ENCODE measurements around the gene USP54. TPM values are rescaled to one million over a fixed set of nuclear protein-coding genes. Genes with fewer than 3 reads are reported as not detected.

Gene USP54
- total RNA-seq, 1 experiment from 2014 or later, result 35.9 TPM

GRCh38 chr10:73494877-73495225 is 96.3 kb downstream of the USP54 start:
- Histone ChIP-seq H3K9me3 (ENCODE audit: low read depth, low read length, poor library complexity, severe bottlenecking) (no peaks in the 10 kb centered on the region), H3K4me1 (ENCODE audit: insufficient read depth, low read length, poor library complexity, severe bottlenecking) (peaks cover 16% of the 10 kb centered on the region), H3K27me3 (replicated peaks; ENCODE audit: insufficient read depth, low read depth, low read length, poor library complexity) (no peaks in the 10 kb centered on the region), H3K36me3 (ENCODE audit: insufficient read depth, low read length, poor library complexity, severe bottlenecking) (no peaks in the 10 kb centered on the region), H3K27ac (ENCODE audit: low read depth, low read length, poor library complexity, severe bottlenecking) (peak overlapping the region; percentile 90), H3K4me3 (ENCODE audit: low read depth, low read length, poor library complexity, severe bottlenecking) (peak overlapping the region; percentile 96)
- no peak for DNase-seq (ENCODE audit: low spot score)
- ChIA-PET POLR2A (ENCODE audit: low non-redundant PET) (interaction anchor here (0.7 kb wide), 1 partner anchor 9 kb away, joined by 9 read pairs; no protein-coding TSS in a partner anchor), CTCF (no interaction called here)
- no peak for TF ChIP-seq CTCF (conservative IDR thresholded peaks at IDR 0.05; ENCODE audit: low read depth, low read length)
- no peak for TF ChIP-seq EZH2 (IDR thresholded peaks at IDR 0.05; ENCODE audit: borderline replicate concordance, low read depth, low read length, poor library complexity, severe bottlenecking)
- BruUV-seq (replicated peaks), result TSS peak; percentile 68
- intact Hi-C loops (cut with micrococcal nuclease; ENCODE audit: unreplicated experiment), result no loop called here

GRCh38 chr10:73494213-73494612 is 96.9 kb downstream of the USP54 start:
- ChIA-PET POLR2A (ENCODE audit: low non-redundant PET) (interaction anchor here (0.7 kb wide), 2 partner anchors 8 to 153 kb away, joined by 3 to 9 read pairs; no protein-coding TSS in a partner anchor), CTCF (no interaction called here)
- TF ChIP-seq CTCF (conservative IDR thresholded peaks at IDR 0.05; ENCODE audit: low read depth, low read length), result no peak
- no peak for TF ChIP-seq EZH2 (IDR thresholded peaks at IDR 0.05; ENCODE audit: borderline replicate concordance, low read depth, low read length, poor library complexity, severe bottlenecking)
- H3K36me3 ChIP-seq (ENCODE audit: insufficient read depth, low read length, poor library complexity, severe bottlenecking), result no peaks in the 10 kb centered on the region
- DNase-seq (ENCODE audit: low spot score), result no peak
- peaks cover 16% of the 10 kb centered on the region for H3K4me1 ChIP-seq (ENCODE audit: insufficient read depth, low read length, poor library complexity, severe bottlenecking)
- peak overlapping the region; percentile 96 for H3K4me3 ChIP-seq (ENCODE audit: low read depth, low read length, poor library complexity, severe bottlenecking)
- H3K27me3 ChIP-seq (replicated peaks; ENCODE audit: insufficient read depth, low read depth, low read length, poor library complexity), result no peaks in the 10 kb centered on the region
- BruUV-seq (replicated peaks), result no TSS peak
- no peaks in the 10 kb centered on the region for H3K9me3 ChIP-seq (ENCODE audit: low read depth, low read length, poor library complexity, severe bottlenecking)
- intact Hi-C loops (cut with micrococcal nuclease; ENCODE audit: unreplicated experiment), result no loop called here
- no peak overlapping the region for H3K27ac ChIP-seq (ENCODE audit: low read depth, low read length, poor library complexity, severe bottlenecking)

- H3K4me3 ChIP-seq (ENCODE audit: low read depth, low read length, poor library complexity, severe bottlenecking), result peak overlapping the region; percentile 96
- no peak for TF ChIP-seq EZH2 (IDR thresholded peaks at IDR 0.05; ENCODE audit: borderline replicate concordance, low read depth, low read length, poor library complexity, severe bottlenecking)
- TF ChIP-seq CTCF (conservative IDR thresholded peaks at IDR 0.05; ENCODE audit: low read depth, low read length), result no peak
- no peaks in the 10 kb centered on the region for H3K27me3 ChIP-seq (replicated peaks; ENCODE audit: insufficient read depth, low read depth, low read length, poor library complexity)
- BruUV-seq (replicated peaks), result no TSS peak
- intact Hi-C loops (cut with micrococcal nuclease; ENCODE audit: unreplicated experiment), result no loop called here
- DNase-seq (ENCODE audit: low spot score), result no peak
- H3K36me3 ChIP-seq (ENCODE audit: insufficient read depth, low read length, poor library complexity, severe bottlenecking), result no peaks in the 10 kb centered on the region
- ChIA-PET CTCF (no interaction called here), POLR2A (ENCODE audit: low non-redundant PET) (interaction anchor here (0.7 kb wide), 1 partner anchor 154 kb away, joined by 3 read pairs; no protein-coding TSS in a partner anchor)
- no peaks in the 10 kb centered on the region for H3K9me3 ChIP-seq (ENCODE audit: low read depth, low read length, poor library complexity, severe bottlenecking)
- H3K4me1 ChIP-seq (ENCODE audit: insufficient read depth, low read length, poor library complexity, severe bottlenecking), result peaks cover 16% of the 10 kb centered on the region
- H3K27ac ChIP-seq (ENCODE audit: low read depth, low read length, poor library complexity, severe bottlenecking), result no peak overlapping the region
These were observed 97.4 kb downstream of the USP54 start for GRCh38 chr10:73493781-73494180.

Data from A673 (cell line).